H1 (cell line): ENCODE data around the gene KCNH4. TPM values are rescaled to one million over a fixed set of nuclear protein-coding genes. Genes with fewer than 3 reads are reported as not detected.

Source experiments
- CTCF ChIA-PET: fragments of 300-600 bp; sonication (Branson Sonifier 250); formaldehyde crosslinking; loops from one replicate; lab custom pipeline; 2021; ENCODE audit not compliant: partially characterized antibody; lab: Charles Lee
- POLR2A ChIA-PET: fragments of 300-600 bp; sonication (Branson Sonifier 250); formaldehyde crosslinking; loops from one replicate; lab custom pipeline; 2021; ENCODE audit warnings: inconsistent platforms; ENCODE audit not compliant: partially characterized antibody; lab: Charles Lee
- DNase-seq, 2 experiments: peaks; one replicate each; pipeline versions ENCODE4 v3.0.0 to v3.0.0-alpha.2; 2010 to 2022; ENCODE audit warnings: low spot score in 2 of 2, low read depth in 1 of 2, mixed read lengths in 1 of 2
- FAIRE-seq: peaks from 2 replicates; lab custom pipeline; 2011; peaks lifted over from hg19 to GRCh38; lab: Jason Lieb, UNC
- H2AFZ ChIP-seq: 2 replicates; pipeline ENCODE4 v1.8.1; 2012; ENCODE audit warnings: low read length, inconsistent platforms
- H2AK5ac ChIP-seq: 2 replicates; pipeline ENCODE4 v1.6.1; 2013; ENCODE audit warnings: low read depth, low read length
- H2BK120ac ChIP-seq: replicated peaks from 2 replicates; pipeline ENCODE3; 2013; ENCODE audit warnings: low read depth, low read length, inconsistent platforms
- H2BK12ac ChIP-seq: 2 replicates; pipeline ENCODE4 v1.6.1; 2013; ENCODE audit warnings: low read depth, low read length
- H2BK15ac ChIP-seq: 2 replicates; pipeline ENCODE4 v1.6.1; 2013; ENCODE audit warnings: low read length
- H2BK20ac ChIP-seq: 2 replicates; pipeline ENCODE4 v1.6.1; 2013; ENCODE audit warnings: low read length
- H2BK5ac ChIP-seq: 2 replicates; pipeline ENCODE4 v1.6.1; 2013; ENCODE audit warnings: low read depth, low read length
- H3K14ac ChIP-seq: 2 replicates; pipeline ENCODE4 v1.6.1; 2013; ENCODE audit warnings: inconsistent platforms; ENCODE audit not compliant: insufficient read length
- H3K18ac ChIP-seq: 2 replicates; pipeline ENCODE4 v1.6.1; 2013; ENCODE audit warnings: low read length; ENCODE audit errors: extremely low read depth
- H3K23ac ChIP-seq: 2 replicates; pipeline ENCODE4 v1.6.1; 2013; ENCODE audit warnings: inconsistent platforms; ENCODE audit not compliant: insufficient read length
- H3K23me2 ChIP-seq: 2 replicates; pipeline ENCODE4 v1.6.1; 2013; ENCODE audit warnings: low read depth, low read length
- H3K27ac ChIP-seq: 2 replicates; pipeline ENCODE4 v1.6.1; 2011; ENCODE audit warnings: low read depth, low read length, inconsistent platforms
- H3K27me3 ChIP-seq, 4 experiments: replicated peaks in 1 of 4; 1 replicate in 1 of 4; 2 replicates in 3 of 4; pipeline versions ENCODE4 v1.6.1 to v1.8.1; 2011 to 2013; ENCODE audit warnings: low read length in 3 of 4, mild to moderate bottlenecking in 3 of 4, inconsistent platforms in 2 of 4, mixed read lengths in 2 of 4, moderate library complexity in 1 of 4; ENCODE audit not compliant: control insufficient read depth in 3 of 4, insufficient read depth in 3 of 4; ENCODE audit errors: extremely low read depth in 1 of 4
- H3K36me3 ChIP-seq, 4 experiments: 2 replicates each; pipeline versions ENCODE4 v1.6.1 to v1.8.1; 2011 to 2013; ENCODE audit warnings: mild to moderate bottlenecking in 4 of 4, low read length in 3 of 4, moderate library complexity in 2 of 4, control low read depth in 1 of 4, inconsistent platforms in 1 of 4; ENCODE audit not compliant: insufficient read depth in 4 of 4, control insufficient read depth in 2 of 4
- H3K4ac ChIP-seq: replicated peaks from 2 replicates; pipeline ENCODE3; 2013; ENCODE audit warnings: low read length, low read depth, mixed read lengths, inconsistent platforms; ENCODE audit not compliant: insufficient read length
- H3K4me1 ChIP-seq, 4 experiments: replicated peaks in 1 of 4; 1 replicate in 1 of 4; 2 replicates in 3 of 4; pipeline versions ENCODE4 v1.6.1 to v1.8.1; 2011 to 2013; ENCODE audit warnings: low read length in 3 of 4, inconsistent platforms in 2 of 4, mixed read lengths in 1 of 4; ENCODE audit not compliant: insufficient read depth in 4 of 4, control insufficient read depth in 3 of 4
- H3K4me2 ChIP-seq, 2 experiments: 2 replicates each; pipeline versions ENCODE4 v1.6.1 to v1.8.1; 2011 to 2013; ENCODE audit warnings: low read depth in 2 of 2, low read length in 2 of 2, control low read depth in 1 of 2, inconsistent platforms in 1 of 2, mild to moderate bottlenecking in 1 of 2; ENCODE audit not compliant: insufficient read depth in 1 of 2
- H3K4me3 ChIP-seq, 4 experiments: fragments of 200-600, 300-600 bp in 1 of 4; sonication (generic), shearing (Covaris generic), sonication (Bioruptor Twin) in 1 of 4; 2 replicates each; pipeline versions ENCODE4 v1.5.1 to v1.8.1; 2011 to 2016; ENCODE audit warnings: low read length in 4 of 4, low read depth in 3 of 4, control low read depth in 2 of 4, inconsistent platforms in 2 of 4, mild to moderate bottlenecking in 2 of 4, mixed read lengths in 1 of 4, moderate library complexity in 1 of 4; ENCODE audit not compliant: insufficient read depth in 2 of 4; ENCODE audit errors: extremely low read depth in 1 of 4
- H3K56ac ChIP-seq: replicated peaks from 2 replicates; pipeline ENCODE3; 2013; ENCODE audit warnings: low read depth, mild to moderate bottlenecking, mixed read lengths, low read length, inconsistent platforms; ENCODE audit not compliant: insufficient read length
- H3K79me1 ChIP-seq: 2 replicates; pipeline ENCODE4 v1.6.1; 2013; ENCODE audit warnings: low read depth, low read length, control low read depth
- H3K79me2 ChIP-seq, 2 experiments: 2 replicates each; pipeline versions ENCODE4 v1.6.1 to v1.8.1; 2012 to 2013; ENCODE audit warnings: low read length in 2 of 2, mild to moderate bottlenecking in 2 of 2, inconsistent platforms in 1 of 2; ENCODE audit not compliant: insufficient read depth in 2 of 2, control insufficient read depth in 1 of 2
- H3K9ac ChIP-seq, 4 experiments: replicated peaks in 1 of 4; 1 replicate in 1 of 4; 2 replicates in 3 of 4; pipeline versions ENCODE4 v1.6.1 to v1.8.1; 2011 to 2013; ENCODE audit warnings: low read depth in 3 of 4, low read length in 3 of 4, control low read depth in 2 of 4, mild to moderate bottlenecking in 2 of 4, moderate library complexity in 2 of 4, inconsistent platforms in 1 of 4; ENCODE audit errors: extremely low read depth in 1 of 4
- H3K9me3 ChIP-seq, 2 experiments: 2 replicates each; pipeline versions ENCODE4 v1.6.1 to v1.8.1; 2012 to 2013; ENCODE audit warnings: mild to moderate bottlenecking in 2 of 2, moderate library complexity in 2 of 2, control low read depth in 1 of 2, inconsistent platforms in 1 of 2, low read depth in 1 of 2, low read length in 1 of 2, mixed read lengths in 1 of 2; ENCODE audit not compliant: insufficient read depth in 2 of 2
- H4K20me1 ChIP-seq, 2 experiments: replicated peaks in 1 of 2; 2 replicates each; pipeline versions ENCODE3 to v1.8.1; 2011 to 2013; ENCODE audit warnings: inconsistent platforms in 2 of 2, low read length in 2 of 2, mild to moderate bottlenecking in 1 of 2; ENCODE audit not compliant: insufficient read depth in 2 of 2, control insufficient read depth in 1 of 2
- H4K5ac ChIP-seq: 2 replicates; pipeline ENCODE4 v1.6.1; 2013; ENCODE audit warnings: low read length, low read depth, mixed read lengths, inconsistent platforms; ENCODE audit not compliant: insufficient read length
- H4K8ac ChIP-seq: 2 replicates; pipeline ENCODE4 v1.8.0; 2013; ENCODE audit warnings: mild to moderate bottlenecking, moderate library complexity, low read length, inconsistent platforms; ENCODE audit not compliant: insufficient read depth; ENCODE audit errors: extremely low read depth
- H4K91ac ChIP-seq: replicated peaks from 2 replicates; pipeline ENCODE3; 2013; ENCODE audit warnings: low read length, mixed read lengths, inconsistent platforms; ENCODE audit not compliant: insufficient read length
- ASH2L ChIP-seq: fragments of 200-600, 300-600 bp; sonication (generic); IDR thresholded peaks from one replicate; pipeline ENCODE4 v1.7.1; 2017; ENCODE audit warnings: low read length
- CTBP2 ChIP-seq: IDR thresholded peaks from 2 replicates; pipeline ENCODE4 v1.7.0; 2011; ENCODE audit warnings: borderline replicate concordance, mild to moderate bottlenecking, moderate library complexity, mixed read lengths, low read length; ENCODE audit not compliant: insufficient read depth, insufficient read length
- JUND ChIP-seq: IDR thresholded peaks from 2 replicates; pipeline ENCODE4 v1.6.1; 2011; ENCODE audit warnings: mild to moderate bottlenecking, improper control_type of control experiment, low read length
- MAFK ChIP-seq: IDR thresholded peaks from 2 replicates; pipeline ENCODE4 v1.6.1; 2012; ENCODE audit warnings: low read depth, mild to moderate bottlenecking, improper control_type of control experiment, low read length
- RAD21 ChIP-seq, 2 experiments: IDR thresholded peaks in 1 of 2; conservative IDR thresholded peaks in 1 of 2; 2 replicates each; pipeline ENCODE4 v1.6.1; 2011; ENCODE audit warnings: low read depth in 2 of 2, low read length in 2 of 2, improper control_type of control experiment in 1 of 2, inconsistent platforms in 1 of 2, mild to moderate bottlenecking in 1 of 2, moderate library complexity in 1 of 2
- RBBP5 ChIP-seq: IDR thresholded peaks from 2 replicates; pipeline ENCODE4 v1.7.1; 2012; ENCODE audit warnings: low read depth, mild to moderate bottlenecking, inconsistent platforms, low read length, moderate library complexity, borderline replicate concordance
- SAP30 ChIP-seq: fragments of 300-600 bp; sonication (generic); IDR thresholded peaks from 2 replicates; pipeline ENCODE4 v1.7.1; 2012; ENCODE audit warnings: low read length, moderate library complexity, mild to moderate bottlenecking, inconsistent platforms; ENCODE audit not compliant: insufficient read depth, insufficient replicate concordance
- TAF1 ChIP-seq: IDR thresholded peaks from 2 replicates; pipeline ENCODE4 v1.6.1; 2011; ENCODE audit warnings: mild to moderate bottlenecking, low read depth, low read length
- TBP ChIP-seq: IDR thresholded peaks from 2 replicates; pipeline ENCODE4 v1.6.1; 2011; ENCODE audit warnings: low read depth, low read length, improper control_type of control experiment
- WGBS, 2 experiments: shearing (Covaris generic) in 1 of 2; methylation state at CpG; one replicate each; pipeline versions ENCODE4 v1.1.6 to v1.1.7; 2013 to 2015; ENCODE audit warnings: low lambda C conversion rate in 2 of 2, mixed read lengths in 2 of 2, inconsistent platforms in 1 of 2, low coverage in 1 of 2, missing lambda C conversion rate in 1 of 2; ENCODE audit not compliant: insufficient replicate concordance in 2 of 2, insufficient coverage in 1 of 2, insufficient read length in 1 of 2; ENCODE audit errors: extremely low coverage in 1 of 2, missing lambda C conversion rate in 1 of 2; 5-methylcytosine and 5-hydroxymethylcytosine counted together
- polyA plus RNA-seq, 7 experiments: library from polyadenylated mRNA; depleted of rRNA in 3 of 7; stranded (reverse) in 5 of 7; unstranded in 2 of 7; fragments of >200 nt in 5 of 7; fragments of 200-250 nt in 2 of 7; gene quantifications; 1 replicate in 5 of 7; 2 replicates in 1 of 7; 4 replicates in 1 of 7; pipeline versions ENCODE4 v1.2.1 to v1.2.3, GENCODE V29; 2011 to 2013; ENCODE audit warnings: missing spikeins in 2 of 7, mixed read lengths in 2 of 7
- total RNA-seq: library from RNA; stranded (reverse); fragmentation: NEBNext Ultra II Directional; extraction: Animal tissue kit (Norgen Biotek cat#: 25700); gene quantifications from 2 replicates; pipeline ENCODE4 v1.2.1, GENCODE V29; 2021

Gene KCNH4
- total and polyA plus RNA-seq, 2 of the 8 experiments (the other 6 are each of a cell fraction or from before 2014, with no cell fraction given): 0.44 to 0.47 TPM

DNA sequence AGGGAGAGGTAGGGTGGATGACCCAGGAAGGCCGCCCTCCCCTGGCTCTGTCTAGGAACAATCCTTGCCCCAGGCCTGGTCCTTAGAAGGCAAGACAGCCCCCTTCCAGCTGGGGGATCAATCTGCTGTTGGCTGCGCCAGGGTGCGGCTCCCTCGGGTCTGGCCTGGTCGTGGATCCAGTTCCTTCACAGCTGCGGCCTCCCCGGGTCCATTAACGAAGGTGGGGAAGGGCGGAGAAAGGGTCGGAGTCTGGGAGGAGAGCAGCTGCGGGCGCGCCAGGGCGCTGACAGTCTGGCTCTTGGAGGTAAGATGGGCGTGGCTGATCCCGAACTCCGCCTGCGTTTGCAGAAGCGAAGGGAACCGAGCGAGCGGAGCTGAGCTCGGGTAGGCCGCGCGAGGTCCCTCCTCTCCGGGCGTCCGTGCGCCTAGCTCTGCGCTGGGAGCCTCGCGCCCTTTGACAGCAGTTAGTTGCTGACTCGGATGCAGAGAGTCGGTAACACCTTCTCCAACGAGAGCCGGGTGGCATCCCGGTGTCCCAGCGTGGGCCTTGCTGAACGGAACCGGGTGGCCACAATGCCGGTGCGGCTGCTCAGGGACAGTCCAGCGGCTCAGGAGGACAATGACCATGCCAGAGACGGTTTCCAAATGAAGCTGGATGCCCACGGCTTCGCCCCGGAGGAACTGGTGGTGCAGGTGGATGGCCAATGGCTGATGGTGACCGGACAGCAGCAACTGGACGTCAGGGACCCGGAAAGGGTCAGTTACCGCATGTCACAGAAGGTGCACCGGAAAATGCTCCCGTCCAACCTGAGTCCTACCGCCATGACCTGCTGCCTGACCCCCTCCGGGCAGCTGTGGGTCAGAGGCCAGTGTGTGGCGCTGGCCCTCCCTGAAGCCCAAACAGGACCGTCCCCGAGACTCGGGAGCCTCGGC, 58.3 kb downstream of the KCNH4 start, which contains the start of gene HSPB9:
Gene HSPB9, plus strand, starts transcription at position 434 of the 933 bp plus-strand sequence. Its CDS starts 47 bp downstream, at position 481.
- Histone ChIP-seq H3K9me3 (no peaks in the 10 kb centered on the region), H3K79me1 (no peaks in the 10 kb centered on the region; the same call in 1 of the 2 replicates), H2BK12ac (peak within 1 kb of the TSS; percentile 75; the same call in 1 of the 2 replicates), H3K27ac (no peak within 1 kb of the TSS), H3K36me3 (peaks cover 4 to 22% (median 16%) of the 10 kb centered on the region in 4 experiments; a peak in 7 of 8 replicates), H3K4ac (peak within 1 kb of the TSS; percentile 48), H2AK5ac (peak within 1 kb of the TSS; percentile 33; the same call in 1 of the 2 replicates), H4K91ac (peak within 1 kb of the TSS; percentile 58), H3K4me1 (peaks cover 0 to 17% (median 13%) of the 10 kb centered on the region in 4 experiments; a peak in 6 of 7 replicates), H3K56ac (peak within 1 kb of the TSS; percentile 7), H4K20me1 (peaks cover 0 to under 1% of the 10 kb centered on the region in 2 experiments), H3K4me2 (peak within 1 kb of the TSS; percentile 70 to 80), H3K23ac (no peak within 1 kb of the TSS), H3K14ac (no peak within 1 kb of the TSS), H3K18ac (peak within 1 kb of the TSS; percentile 90), H2BK20ac (no peak within 1 kb of the TSS), H2AFZ (peak within 1 kb of the TSS; percentile 62; the same call in 1 of the 2 replicates), H2BK5ac (no peak within 1 kb of the TSS), H3K23me2 (peaks cover 10% of the 10 kb centered on the region), H3K4me3 (peak within 1 kb of the TSS; percentile 1 to 50 (median 34); a peak in 7 of 8 replicates), H2BK120ac (no peak within 1 kb of the TSS), H4K5ac (peak within 1 kb of the TSS; percentile 31), H4K8ac (peak within 1 kb of the TSS; percentile 29; the same call in 1 of the 2 replicates), H3K79me2 (no peaks in the 10 kb centered on the region), H3K9ac (no peak within 1 kb of the TSS; a peak in 1 of 7 replicates), H2BK15ac (0 out of 2 replicates have a peak within 1 kb of the TSS, but pooled peaks have one; percentile 29), H3K27me3 (no peaks in the 10 kb centered on the region; a peak in 2 of 7 replicates)
- peak; percentile 54 to 86 for DNase-seq
- ChIA-PET POLR2A (interaction anchor here (0.6 to 3.8 kb wide), 10 partner anchors 8 to 300 kb away, joined by 3 to 51 read pairs (median 4); partner anchors contain the start of genes CAVIN1, DHX58 and NKIRAS2), CTCF (interaction anchor here (1.0 to 39.4 kb wide), 14 partner anchors 9 to 405 kb away, joined by 3 to 1084 read pairs (median 6); partner anchors contain the start of genes DHX58, DNAJC7, GHDC and NKIRAS2)
- FAIRE-seq: no peak
- 41% methylated on average over 61 of the region's 61 CpGs; no CpG with 5 or more reads in 1 of the 2 experiments for WGBS, 2 experiments
- TF ChIP-seq RBBP5 (0 out of 2 replicates have a peak, but pooled peaks have one; percentile 42), TAF1 (0 out of 2 replicates have a peak, but pooled peaks have one; percentile 27), JUND (no peak), SAP30 (peak; percentile 75), ASH2L (peak; percentile 46), MAFK (no peak), TBP (peak; percentile 80), CTBP2 (no peak), RAD21 (IDR thresholded peaks at IDR 0.05 in 1 of 2, conservative IDR thresholded peaks at IDR 0.05 in 1 of 2; ENCODE audit: low read depth in 2 of 2, low read length in 2 of 2) (no peak)
